ENCODE measurements around the gene SPATA9.

DNA sequence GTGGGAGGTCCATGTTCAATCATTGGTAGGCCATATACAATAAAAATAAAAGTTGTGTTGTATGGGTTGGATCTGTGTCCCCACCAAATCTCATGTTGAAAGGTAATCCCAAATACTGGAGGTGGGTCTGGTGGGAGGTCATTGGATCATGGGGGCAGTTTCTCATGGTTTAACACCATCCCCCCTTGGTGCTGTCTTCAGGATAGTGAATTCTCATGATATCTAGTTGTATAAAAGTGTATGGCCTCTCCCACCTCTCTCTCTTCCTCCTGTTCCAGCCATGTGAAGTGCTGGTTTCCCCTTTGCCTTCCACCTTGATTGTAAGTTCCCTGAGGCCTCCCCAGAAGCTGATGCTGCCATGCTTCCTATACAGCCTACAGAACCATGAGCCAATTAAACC lies 15.1 kb downstream of the SPATA9 start:
- TF ChIP-seq SNAI2 (CRISPR knock-in tag; IDR thresholded peaks at IDR 0.05), result no peak
- no peak for TF ChIP-seq RARB (CRISPR knock-in tag; IDR thresholded peaks at IDR 0.05)

All from SK-N-SH treated with all-trans-retinoic acid at 6 μM for 48 hours (cell line).